ENCODE data around the gene MAPKAP1.

- TF ChIP-seq, protein P1, sequence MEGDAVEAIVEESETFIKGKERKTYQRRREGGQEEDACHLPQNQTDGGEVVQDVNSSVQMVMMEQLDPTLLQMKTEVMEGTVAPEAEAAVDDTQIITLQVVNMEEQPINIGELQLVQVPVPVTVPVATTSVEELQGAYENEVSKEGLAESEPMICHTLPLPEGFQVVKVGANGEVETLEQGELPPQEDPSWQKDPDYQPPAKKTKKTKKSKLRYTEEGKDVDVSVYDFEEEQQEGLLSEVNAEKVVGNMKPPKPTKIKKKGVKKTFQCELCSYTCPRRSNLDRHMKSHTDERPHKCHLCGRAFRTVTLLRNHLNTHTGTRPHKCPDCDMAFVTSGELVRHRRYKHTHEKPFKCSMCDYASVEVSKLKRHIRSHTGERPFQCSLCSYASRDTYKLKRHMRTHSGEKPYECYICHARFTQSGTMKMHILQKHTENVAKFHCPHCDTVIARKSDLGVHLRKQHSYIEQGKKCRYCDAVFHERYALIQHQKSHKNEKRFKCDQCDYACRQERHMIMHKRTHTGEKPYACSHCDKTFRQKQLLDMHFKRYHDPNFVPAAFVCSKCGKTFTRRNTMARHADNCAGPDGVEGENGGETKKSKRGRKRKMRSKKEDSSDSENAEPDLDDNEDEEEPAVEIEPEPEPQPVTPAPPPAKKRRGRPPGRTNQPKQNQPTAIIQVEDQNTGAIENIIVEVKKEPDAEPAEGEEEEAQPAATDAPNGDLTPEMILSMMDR (IDR thresholded peaks at IDR 0.05; ENCODE audit: insufficient read depth, low read length, poor library complexity, severe bottlenecking): no peak
- no peak for TF ChIP-seq EZH2phosphoT487 (conservative IDR thresholded peaks at IDR 0.05; ENCODE audit: low read length)
Observed at GRCh38 chr9:125706651-125707471, at the start of gene MAPKAP1.
